Measurements from ENCODE around the gene TOP2B.

The TOP2B gene

GRCh38 chr3:25618028-25618427 lies 46.7 kb downstream of the TOP2B start:
- DNase-seq (ENCODE audit: low spot score) = no peak

- DNase-seq (ENCODE audit: low spot score) = no peak
Measured at GRCh38 chr3:25611193-25611592, 53.5 kb downstream of the TOP2B start.

GRCh38 chr3:25610779-25611178 lies 53.9 kb downstream of the TOP2B start:
- no peak for DNase-seq (ENCODE audit: low spot score)

- no peak for DNase-seq (ENCODE audit: low spot score)
Measured at GRCh38 chr3:25610167-25610566, 54.5 kb downstream of the TOP2B start.

- peak; percentile 74 for DNase-seq (ENCODE audit: low spot score)
Measured at GRCh38 chr3:25604107-25604805, 60.5 kb downstream of the TOP2B start.

GRCh38 chr3:25603703-25604102 lies 61.0 kb downstream of the TOP2B start:
- no peak for DNase-seq (ENCODE audit: low spot score)

- DNase-seq (ENCODE audit: low spot score) = no peak
Measured at GRCh38 chr3:25597535-25598101, 67.1 kb downstream of the TOP2B start.

- peak; percentile 65 for DNase-seq (ENCODE audit: low spot score)
Measured at GRCh38 chr3:25594007-25594502, 70.7 kb downstream of the TOP2B start.

- no peak for DNase-seq (ENCODE audit: low spot score)
Measured at GRCh38 chr3:25593001-25593400, 71.7 kb downstream of the TOP2B start.

- peak; percentile 53 for DNase-seq (ENCODE audit: low spot score)
Measured at GRCh38 chr3:25592510-25592968, 72.2 kb downstream of the TOP2B start.

- no peak for DNase-seq (ENCODE audit: low spot score)
Measured at GRCh38 chr3:25589783-25590258, 74.9 kb downstream of the TOP2B start.

- no peak for DNase-seq (ENCODE audit: low spot score)
Measured at GRCh38 chr3:25589104-25589782, 75.5 kb downstream of the TOP2B start.

- no peak for DNase-seq (ENCODE audit: low spot score)
Measured at GRCh38 chr3:25588441-25589103, 76.1 kb downstream of the TOP2B start.

- DNase-seq (ENCODE audit: low spot score) = no peak
Measured at GRCh38 chr3:25587975-25588374, 76.7 kb downstream of the TOP2B start.

GRCh38 chr3:25587526-25587925 lies 77.2 kb downstream of the TOP2B start:
- DNase-seq (ENCODE audit: low spot score) = no peak

GRCh38 chr3:25587094-25587493 lies 77.6 kb downstream of the TOP2B start:
- DNase-seq (ENCODE audit: low spot score) = no peak

GRCh38 chr3:25586553-25586952 lies 78.2 kb downstream of the TOP2B start:
- DNase-seq (ENCODE audit: low spot score) = no peak

- DNase-seq (ENCODE audit: low spot score) = no peak
Measured at GRCh38 chr3:25586167-25586505, 78.6 kb downstream of the TOP2B start.

GRCh38 chr3:25585361-25586166 lies 79.1 kb downstream of the TOP2B start:
- DNase-seq (ENCODE audit: low spot score) = no peak

GRCh38 chr3:25584011-25584789 lies 80.5 kb downstream of the TOP2B start:
- DNase-seq (ENCODE audit: low spot score) = no peak

GRCh38 chr3:25583343-25583742 lies 81.4 kb downstream of the TOP2B start:
- no peak for DNase-seq (ENCODE audit: low spot score)
